H1 (cell line): Measurements from ENCODE around the gene PYY. TPM values are rescaled to one million over a fixed set of nuclear protein-coding genes. Genes with fewer than 3 reads are reported as not detected.

ENCODE experiments used
- ASH2L ChIP-seq: fragments of 200-600, 300-600 bp; sonication (generic); IDR thresholded peaks from one replicate; pipeline ENCODE4 v1.7.1; 2017; ENCODE audit warnings: low read length
- FOSL1 ChIP-seq: IDR thresholded peaks from 2 replicates; pipeline ENCODE4 v1.6.1; 2011; ENCODE audit warnings: mild to moderate bottlenecking, low read depth, low read length, moderate library complexity; ENCODE audit not compliant: insufficient read depth
- NANOG ChIP-seq: IDR thresholded peaks from 2 replicates; pipeline ENCODE4 v1.6.1; 2011; ENCODE audit warnings: low read length, low read depth, mild to moderate bottlenecking, inconsistent platforms; ENCODE audit not compliant: insufficient read depth, poor library complexity, severe bottlenecking
- RAD21 ChIP-seq, 2 experiments: IDR thresholded peaks in 1 of 2; conservative IDR thresholded peaks in 1 of 2; 2 replicates each; pipeline ENCODE4 v1.6.1; 2011; ENCODE audit warnings: low read depth in 2 of 2, low read length in 2 of 2, improper control_type of control experiment in 1 of 2, inconsistent platforms in 1 of 2, mild to moderate bottlenecking in 1 of 2, moderate library complexity in 1 of 2
- SIN3A ChIP-seq, 2 experiments: IDR thresholded peaks in 1 of 2; conservative IDR thresholded peaks in 1 of 2; 2 replicates each; pipeline ENCODE4 v1.6.1; 2011 to 2012; ENCODE audit warnings: low read length in 2 of 2, improper control_type of control experiment in 1 of 2, low read depth in 1 of 2, mild to moderate bottlenecking in 1 of 2
- USF2 ChIP-seq: IDR thresholded peaks from 2 replicates; pipeline ENCODE4 v1.6.1; 2011; ENCODE audit warnings: low read length, improper control_type of control experiment
- polyA plus RNA-seq, 7 experiments: library from polyadenylated mRNA; depleted of rRNA in 3 of 7; stranded (reverse) in 5 of 7; unstranded in 2 of 7; fragments of >200 nt in 5 of 7; fragments of 200-250 nt in 2 of 7; gene quantifications; 1 replicate in 5 of 7; 2 replicates in 1 of 7; 4 replicates in 1 of 7; pipeline versions ENCODE4 v1.2.1 to v1.2.3, GENCODE V29; 2011 to 2013; ENCODE audit warnings: missing spikeins in 2 of 7, mixed read lengths in 2 of 7
- total RNA-seq: library from RNA; stranded (reverse); fragmentation: NEBNext Ultra II Directional; extraction: Animal tissue kit (Norgen Biotek cat#: 25700); gene quantifications from 2 replicates; pipeline ENCODE4 v1.2.1, GENCODE V29; 2021

Gene PYY
- total and polyA plus RNA-seq, 2 of the 8 experiments (the other 6 are each of a cell fraction or from before 2014, with no cell fraction given) = 0.93 to 3.4 TPM

DNA sequence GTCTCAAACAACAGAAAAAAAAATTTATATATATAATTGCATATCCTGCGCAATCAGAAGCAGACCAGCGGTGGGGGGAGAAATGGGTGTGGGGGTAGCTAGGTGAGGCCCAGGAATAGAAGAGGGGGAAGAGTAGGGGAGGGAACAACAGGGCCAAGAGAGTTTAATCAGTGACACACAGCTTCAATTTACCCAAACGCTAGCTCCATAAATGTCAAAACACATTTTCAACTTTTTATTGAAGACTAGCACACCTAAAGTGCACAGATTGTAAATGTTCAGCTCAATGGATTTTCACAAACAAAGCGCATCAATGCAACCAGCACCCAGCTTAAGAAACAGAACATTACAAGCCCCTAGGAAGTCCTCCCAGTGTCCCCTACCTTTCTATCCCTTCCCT is 25.9 kb upstream of the PYY start (continued):
- TF ChIP-seq USF2 (no peak), RAD21 (IDR thresholded peaks at IDR 0.05 in 1 of 2, conservative IDR thresholded peaks at IDR 0.05 in 1 of 2; ENCODE audit: low read depth in 2 of 2, low read length in 2 of 2) (no peak), NANOG (no peak), ASH2L (no peak), FOSL1 (no peak), SIN3A (conservative IDR thresholded peaks at IDR 0.05 in 1 of 2, IDR thresholded peaks at IDR 0.05 in 1 of 2; ENCODE audit: low read depth in 1 of 2, low read length in 2 of 2) (no peak)
